IPS DF 6.9 (cell line): Measurements from ENCODE around the gene RHOBTB3.

Experiments
- DNase-seq: peaks from one replicate; pipeline ENCODE4 v3.0.0-alpha.2; 2013; ENCODE audit warnings: low read depth, low spot score
- H3K27ac ChIP-seq: one replicate; pipeline ENCODE4 v1.5.1; 2013; ENCODE audit warnings: low read length, control low read depth
- H3K27me3 ChIP-seq: 2 replicates; pipeline ENCODE4 v1.6.1; 2013; ENCODE audit warnings: mild to moderate bottlenecking, low read length; ENCODE audit not compliant: control insufficient read depth, insufficient read depth
- H3K36me3 ChIP-seq: 2 replicates; pipeline ENCODE4 v1.6.1; 2013; ENCODE audit warnings: low read length; ENCODE audit not compliant: control insufficient read depth, insufficient read depth
- H3K4me1 ChIP-seq: 2 replicates; pipeline ENCODE4 v1.6.1; 2013; ENCODE audit warnings: low read length; ENCODE audit not compliant: control insufficient read depth, insufficient read depth
- H3K4me3 ChIP-seq: 2 replicates; pipeline ENCODE4 v1.5.1; 2013; ENCODE audit warnings: mild to moderate bottlenecking, low read length
- H3K9me3 ChIP-seq: 2 replicates; pipeline ENCODE4 v1.6.1; 2013; ENCODE audit warnings: low read length, inconsistent platforms; ENCODE audit not compliant: control insufficient read depth, insufficient read depth
- WGBS: extraction: QIAGEN DNeasy Blood & Tissue Kit; methylation state at CpG from one replicate; pipeline ENCODE4 v1.1.7; 2013; ENCODE audit warnings: mixed read lengths, missing lambda C conversion rate; ENCODE audit not compliant: insufficient read length, insufficient coverage; 5-methylcytosine and 5-hydroxymethylcytosine counted together

RHOBTB3 gene

GRCh38 chr5:95713960-95714710 is 17.0 kb upstream of the RHOBTB3 start:
- no peak overlapping the region for H3K27ac ChIP-seq
- H3K27me3 ChIP-seq: no peaks in the 10 kb centered on the region; the same call in 1 of the 2 replicates
- WGBS: 100% methylated on average over 1 of the region's 4 CpGs
- no peak for DNase-seq
- H3K36me3 ChIP-seq: no peaks in the 10 kb centered on the region
- peaks cover 1% of the 10 kb centered on the region; the same call in 1 of the 2 replicates for H3K4me1 ChIP-seq
- no peaks in the 10 kb centered on the region for H3K9me3 ChIP-seq
- H3K4me3 ChIP-seq: no peak overlapping the region

DNA sequence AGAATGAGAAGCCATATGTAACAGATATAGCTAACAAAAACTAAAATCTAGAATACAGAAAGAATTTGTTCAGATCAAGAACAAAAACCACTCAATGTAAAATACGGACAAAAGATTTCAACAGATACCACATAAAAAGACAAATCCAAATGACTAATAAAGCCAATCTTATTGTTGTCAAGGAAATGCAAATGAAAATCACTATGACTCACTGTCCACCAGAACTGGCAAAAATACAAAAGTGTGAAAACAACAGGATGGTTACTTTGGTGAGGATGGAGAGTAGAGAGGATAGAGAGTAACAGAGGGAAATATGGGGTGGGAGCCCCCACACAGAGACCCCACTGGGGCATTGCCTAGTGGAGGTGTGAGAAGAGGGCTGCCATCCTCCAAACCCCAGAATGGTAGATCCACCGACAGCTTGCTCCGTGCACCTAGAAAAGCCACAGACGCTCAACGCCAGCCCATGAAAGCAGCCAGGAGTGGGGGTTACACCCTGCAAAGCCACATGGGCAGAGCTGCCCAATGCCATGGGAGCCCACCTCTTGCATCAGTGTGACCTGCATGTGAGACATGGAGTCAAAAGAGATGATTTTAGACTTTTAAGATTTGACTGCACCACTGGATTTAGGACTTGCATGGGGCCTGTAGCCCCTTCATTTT is 15.2 kb upstream of the RHOBTB3 start:
- H3K4me1 ChIP-seq: peaks cover 1% of the 10 kb centered on the region; the same call in 1 of the 2 replicates
- DNase-seq: no peak
- H3K9me3 ChIP-seq: no peaks in the 10 kb centered on the region
- H3K27ac ChIP-seq: no peak overlapping the region
- no peak overlapping the region for H3K4me3 ChIP-seq
- no peaks in the 10 kb centered on the region for H3K36me3 ChIP-seq
- H3K27me3 ChIP-seq: no peaks in the 10 kb centered on the region; the same call in 1 of the 2 replicates
- no CpG with 5 or more reads among the region's 5 CpGs for WGBS

DNA sequence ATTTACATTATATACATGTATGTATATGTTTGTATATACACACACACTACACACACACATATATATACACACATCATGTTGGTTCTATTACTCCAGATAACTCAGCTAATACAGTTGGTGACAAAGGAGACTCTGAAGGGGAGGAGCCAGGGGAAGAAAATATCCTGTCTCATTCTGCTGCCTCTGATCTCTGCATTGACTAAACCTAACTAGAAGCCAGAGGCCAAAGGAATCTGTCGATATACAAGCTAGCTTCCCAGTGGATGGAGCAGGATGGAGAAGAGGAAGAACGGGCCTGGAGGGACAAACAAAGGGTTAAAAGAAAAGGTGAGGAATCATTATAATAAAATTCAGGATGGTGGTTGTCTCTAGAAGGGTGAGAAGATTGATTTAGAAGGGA is 13.7 kb upstream of the RHOBTB3 start:
- H3K27ac ChIP-seq: no peak overlapping the region
- DNase-seq: no peak
- H3K27me3 ChIP-seq: no peaks in the 10 kb centered on the region
- H3K9me3 ChIP-seq: no peaks in the 10 kb centered on the region
- WGBS: no CpG with 5 or more reads among the region's 2 CpGs
- H3K36me3 ChIP-seq: no peaks in the 10 kb centered on the region
- H3K4me3 ChIP-seq: no peak overlapping the region
- H3K4me1 ChIP-seq: no peaks in the 10 kb centered on the region

GRCh38 chr5:95718203-95718602 is 12.9 kb upstream of the RHOBTB3 start:
- Histone ChIP-seq H3K4me1 (no peaks in the 10 kb centered on the region), H3K9me3 (no peaks in the 10 kb centered on the region), H3K4me3 (no peak overlapping the region), H3K36me3 (no peaks in the 10 kb centered on the region), H3K27me3 (no peaks in the 10 kb centered on the region), H3K27ac (no peak overlapping the region)
- WGBS: no CpG with 5 or more reads among the region's 2 CpGs
- DNase-seq: no peak

DNA sequence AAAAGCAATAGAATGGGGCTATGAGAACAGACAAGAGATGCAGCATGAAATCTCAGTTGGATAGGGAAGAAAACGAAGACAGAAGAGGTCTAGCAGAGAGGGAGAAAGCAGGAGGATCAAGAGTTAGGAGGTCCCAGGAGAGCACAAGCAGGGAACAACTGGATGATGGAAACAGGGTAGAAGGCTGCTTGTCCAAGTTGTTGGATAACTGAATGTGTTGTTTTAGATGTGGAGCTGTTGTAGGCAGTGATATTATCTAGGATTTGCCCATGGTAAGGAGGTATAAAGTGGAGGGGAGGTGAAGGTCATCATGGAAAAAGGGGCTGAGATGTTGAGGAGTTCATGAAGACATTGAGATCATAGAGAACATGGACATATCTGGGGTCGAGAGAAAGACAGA is 12.4 kb upstream of the RHOBTB3 start:
- Histone ChIP-seq H3K27me3 (no peaks in the 10 kb centered on the region), H3K9me3 (no peaks in the 10 kb centered on the region), H3K36me3 (no peaks in the 10 kb centered on the region), H3K4me1 (no peaks in the 10 kb centered on the region), H3K4me3 (no peak overlapping the region), H3K27ac (no peak overlapping the region)
- DNase-seq: no peak
- WGBS: no CpG with 5 or more reads among the region's 2 CpGs

- Histone ChIP-seq H3K4me3 (no peak overlapping the region), H3K9me3 (no peaks in the 10 kb centered on the region), H3K36me3 (no peaks in the 10 kb centered on the region), H3K27ac (no peak overlapping the region), H3K27me3 (no peaks in the 10 kb centered on the region), H3K4me1 (no peaks in the 10 kb centered on the region)
- no peak for DNase-seq
- no CpG with 5 or more reads among the region's 3 CpGs for WGBS
Measured at GRCh38 chr5:95720094-95720786, 10.9 kb upstream of the RHOBTB3 start.

DNA sequence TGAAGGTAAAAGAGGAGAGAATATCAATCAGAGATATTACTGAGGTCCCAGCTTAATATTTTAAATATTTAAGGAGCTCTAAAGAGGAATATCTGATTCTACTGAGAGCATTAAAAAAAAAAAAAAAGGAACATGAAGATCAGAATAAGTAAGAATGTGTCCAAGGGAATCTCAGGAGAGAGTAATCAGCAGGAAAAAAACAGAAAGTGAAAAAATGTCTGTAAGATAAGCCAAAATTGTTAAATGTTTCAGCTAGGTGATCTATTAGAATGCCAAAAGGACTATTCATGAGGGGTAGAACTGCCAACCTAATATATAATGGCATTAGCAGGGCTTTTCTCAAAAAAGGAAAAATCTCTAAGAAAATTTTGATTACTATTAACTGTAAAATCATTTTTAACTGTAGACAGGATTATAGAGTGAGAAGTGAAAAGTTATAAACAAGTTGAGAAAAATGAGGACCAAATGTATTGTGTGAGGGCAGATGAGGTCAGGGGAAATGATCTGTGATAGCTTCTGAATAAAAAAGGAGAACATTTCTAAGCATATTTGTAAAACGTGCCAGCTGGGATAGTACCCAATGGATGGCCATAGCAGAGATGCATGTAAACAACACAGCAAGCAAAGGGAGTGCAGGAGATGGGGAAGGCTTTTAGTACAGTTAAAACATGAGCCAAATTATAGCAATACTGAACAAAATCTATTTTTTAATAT is 9.4 kb upstream of the RHOBTB3 start:
- DNase-seq: no peak
- Histone ChIP-seq H3K9me3 (no peaks in the 10 kb centered on the region), H3K27ac (no peak overlapping the region), H3K4me3 (no peak overlapping the region), H3K27me3 (no peaks in the 10 kb centered on the region), H3K36me3 (no peaks in the 10 kb centered on the region), H3K4me1 (no peaks in the 10 kb centered on the region)
- WGBS: no CpG with 5 or more reads among the region's 1 CpG

DNA sequence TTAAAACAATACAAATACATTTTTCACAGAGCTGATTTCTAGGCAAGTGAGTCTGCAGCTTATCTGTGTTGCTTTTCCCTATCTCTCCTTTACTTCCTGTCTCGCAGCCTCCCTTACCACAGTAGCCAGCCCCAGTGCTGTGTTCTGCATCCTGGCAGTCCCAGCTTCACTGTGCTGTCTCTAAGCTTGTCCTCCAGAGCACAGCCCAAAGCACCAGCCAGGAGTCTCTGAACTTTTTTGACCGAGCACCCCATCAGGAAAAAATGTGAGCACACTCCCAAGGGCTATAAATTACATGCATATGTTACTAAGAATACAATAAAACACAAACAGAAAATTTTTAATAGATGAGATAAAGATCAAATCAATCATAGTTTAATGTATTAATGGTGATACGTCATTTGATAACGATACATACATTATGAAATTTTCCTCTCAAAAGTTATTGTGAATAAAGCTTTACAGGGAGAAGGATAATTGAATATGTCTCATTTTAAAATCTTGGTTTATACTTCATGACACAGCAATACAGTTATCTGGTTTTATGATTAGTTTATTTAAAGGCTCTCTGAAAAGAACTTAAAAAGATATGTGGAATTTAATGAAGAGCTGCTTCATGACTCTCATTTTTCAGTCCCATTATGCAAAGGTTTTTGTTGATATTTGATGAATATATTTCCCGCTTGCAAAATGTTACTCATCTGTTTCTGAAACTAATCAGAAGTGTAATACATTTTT is 7.3 kb upstream of the RHOBTB3 start:
- DNase-seq: no peak
- peaks cover 2% of the 10 kb centered on the region; the same call in 1 of the 2 replicates for H3K27me3 ChIP-seq
- no peak overlapping the region for H3K4me3 ChIP-seq
- no CpG with 5 or more reads among the region's 5 CpGs for WGBS
- 0 out of 2 replicates have a peak, but pooled peaks cover 1% of the 10 kb centered on the region for H3K4me1 ChIP-seq
- no peak overlapping the region for H3K27ac ChIP-seq
- H3K9me3 ChIP-seq: no peaks in the 10 kb centered on the region
- H3K36me3 ChIP-seq: no peaks in the 10 kb centered on the region

GRCh38 chr5:95725071-95725820 is 5.9 kb upstream of the RHOBTB3 start:
- no peak overlapping the region for H3K4me3 ChIP-seq
- no peak for DNase-seq
- H3K4me1 ChIP-seq: 0 out of 2 replicates have a peak, but pooled peaks cover 1% of the 10 kb centered on the region
- no peaks in the 10 kb centered on the region for H3K9me3 ChIP-seq
- peaks cover 2% of the 10 kb centered on the region; the same call in 1 of the 2 replicates for H3K27me3 ChIP-seq
- WGBS: no CpG with 5 or more reads among the region's 5 CpGs
- no peak overlapping the region for H3K27ac ChIP-seq
- no peaks in the 10 kb centered on the region for H3K36me3 ChIP-seq
